ENCODE measurements around the gene INTS13. TPM values are rescaled to one million over a fixed set of nuclear protein-coding genes. Genes with fewer than 3 reads are reported as not detected.

INTS13 gene
- total RNA-seq, 1 donor from 2014 or later: 25.5 TPM

- Mint-ChIP-seq H3K4me1 (no peaks in the 10 kb centered on the region), H3K27me3 (ENCODE audit: low read depth) (no peaks in the 10 kb centered on the region), H3K4me3 (no peak overlapping the region), H3K27ac (no peak overlapping the region), H3K36me3 (peaks cover 5% of the 10 kb centered on the region), H3K9me3 (no peaks in the 10 kb centered on the region)
- DNase-seq (ENCODE audit: low spot score in 2 of 2, unreplicated experiment in 2 of 2): no peak
- TF ChIP-seq CTCF (IDR thresholded peaks at IDR 0.05; ENCODE audit: unreplicated experiment): no peak
These were observed 46.1 kb downstream of the INTS13 start for GRCh38 chr12:26891704-26892103.

GRCh38 chr12:26890784-26891183, 47.0 kb downstream of the INTS13 start:
- no peak for DNase-seq (ENCODE audit: low spot score in 2 of 2, unreplicated experiment in 2 of 2)
- Mint-ChIP-seq H3K36me3 (peaks cover 5% of the 10 kb centered on the region), H3K27ac (no peak overlapping the region), H3K4me1 (no peaks in the 10 kb centered on the region), H3K9me3 (no peaks in the 10 kb centered on the region), H3K4me3 (no peak overlapping the region), H3K27me3 (ENCODE audit: low read depth) (no peaks in the 10 kb centered on the region)
- no peak for TF ChIP-seq CTCF (IDR thresholded peaks at IDR 0.05; ENCODE audit: unreplicated experiment)

GRCh38 chr12:26884765-26885576, 52.8 kb downstream of the INTS13 start:
- Mint-ChIP-seq H3K27ac (no peak overlapping the region), H3K9me3 (peaks cover 4% of the 10 kb centered on the region), H3K4me1 (peaks cover 5% of the 10 kb centered on the region), H3K27me3 (ENCODE audit: low read depth) (no peaks in the 10 kb centered on the region), H3K4me3 (no peak overlapping the region), H3K36me3 (peaks cover 2% of the 10 kb centered on the region)
- TF ChIP-seq CTCF (IDR thresholded peaks at IDR 0.05; ENCODE audit: unreplicated experiment): peak; percentile 92
- peak; percentile 67 to 87 for DNase-seq (ENCODE audit: low spot score in 2 of 2, unreplicated experiment in 2 of 2)

- Mint-ChIP-seq H3K27me3 (ENCODE audit: low read depth) (no peaks in the 10 kb centered on the region), H3K4me1 (peaks cover 5% of the 10 kb centered on the region), H3K27ac (no peak overlapping the region), H3K36me3 (peaks cover 8% of the 10 kb centered on the region), H3K9me3 (peaks cover 25% of the 10 kb centered on the region), H3K4me3 (no peak overlapping the region)
- TF ChIP-seq CTCF (IDR thresholded peaks at IDR 0.05; ENCODE audit: unreplicated experiment): no peak
- no peak for DNase-seq (ENCODE audit: low spot score in 2 of 2, unreplicated experiment in 2 of 2)
These were observed 57.2 kb downstream of the INTS13 start for GRCh38 chr12:26880625-26881024.

- TF ChIP-seq CTCF (IDR thresholded peaks at IDR 0.05; ENCODE audit: unreplicated experiment): no peak
These were observed 59.1 kb downstream of the INTS13 start for GRCh38 chr12:26878661-26879119.

More at GRCh38 chr12:26878661-26879119, 59.1 kb downstream of the INTS13 start:
- Mint-ChIP-seq H3K27ac (no peak overlapping the region), H3K4me1 (peaks cover 8% of the 10 kb centered on the region), H3K9me3 (peaks cover 29% of the 10 kb centered on the region), H3K36me3 (peaks cover 8% of the 10 kb centered on the region), H3K27me3 (ENCODE audit: low read depth) (no peaks in the 10 kb centered on the region), H3K4me3 (no peak overlapping the region)
- DNase-seq (ENCODE audit: low spot score in 2 of 2, unreplicated experiment in 2 of 2): no peak
